ENCODE data around the gene GRK5. TPM values are rescaled to one million over a fixed set of nuclear protein-coding genes. Genes with fewer than 3 reads are reported as not detected.

GRK5 gene
- total RNA-seq, 1 experiment from 2014 or later = 29.0 TPM

- H3K36me3 ChIP-seq (ENCODE audit: control insufficient read depth, insufficient read depth, low read length) = no peaks in the 10 kb centered on the region
- DNase-seq (ENCODE audit: low read depth, low spot score) = no peak
- no peak for TF ChIP-seq SIN3A (IDR thresholded peaks at IDR 0.05; ENCODE audit: borderline replicate concordance, insufficient read depth, low read depth, low read length)
- no peak for TF ChIP-seq POLR2AphosphoS5 (IDR thresholded peaks at IDR 0.05; ENCODE audit: low read depth, low read length)
- ChIA-PET POLR2A (no interaction called here), CTCF (interaction anchor here (0.9 to 1.6 kb wide), 2 partner anchors 11 to 106 kb away, joined by 3 to 4 read pairs; no protein-coding TSS in a partner anchor)
- peak overlapping the region in 1 of 2 experiments; percentile 35; a peak in 2 of 4 replicates for H3K4me3 ChIP-seq (ENCODE audit: low read depth in 2 of 2, low read length in 2 of 2)
- H3K27ac ChIP-seq (ENCODE audit: low read length) = peak overlapping the region; percentile 74
- intact Hi-C loops (cut with micrococcal nuclease; ENCODE audit: unreplicated experiment) (loop anchor here (10.0 kb wide), 1 partner anchor 108 kb away; no protein-coding TSS in a partner anchor), in situ Hi-C loops (cut with HindIII; ENCODE audit: low pct_unique_long_range_greater_than_20kb, low sequenced_read_pairs) (no loop called here)
- no peaks in the 10 kb centered on the region for H3K27me3 ChIP-seq (ENCODE audit: control insufficient read depth, insufficient read depth, low read length)
- no peaks in the 10 kb centered on the region for H3K9me3 ChIP-seq (ENCODE audit: control insufficient read depth, insufficient read depth, low read depth, low read length)
- peak; percentile 59 for ATAC-seq
- H3K4me1 ChIP-seq (ENCODE audit: control insufficient read depth, insufficient read depth, low read length) = peaks cover 85% of the 10 kb centered on the region
- BruUV-seq (replicated peaks) = no TSS peak
These were observed 99.2 kb downstream of the GRK5 start for GRCh38 chr10:119306514-119306951.

GRCh38 chr10:119306986-119307392, 99.6 kb downstream of the GRK5 start:
- Histone ChIP-seq H3K36me3 (ENCODE audit: control insufficient read depth, insufficient read depth, low read length) (no peaks in the 10 kb centered on the region), H3K27me3 (ENCODE audit: control insufficient read depth, insufficient read depth, low read length) (no peaks in the 10 kb centered on the region), H3K4me1 (ENCODE audit: control insufficient read depth, insufficient read depth, low read length) (peaks cover 80% of the 10 kb centered on the region), H3K9me3 (ENCODE audit: control insufficient read depth, insufficient read depth, low read depth, low read length) (no peaks in the 10 kb centered on the region), H3K4me3 (ENCODE audit: low read depth in 2 of 2, low read length in 2 of 2) (no peak overlapping the region), H3K27ac (ENCODE audit: low read length) (peak overlapping the region; percentile 74)
- no TSS peak for BruUV-seq (replicated peaks)
- TF ChIP-seq SIN3A (IDR thresholded peaks at IDR 0.05; ENCODE audit: borderline replicate concordance, insufficient read depth, low read depth, low read length) (no peak), TCF7L2 (IDR thresholded peaks at IDR 0.05; ENCODE audit: low read depth, low read length) (no peak), CTCF (IDR thresholded peaks at IDR 0.05) (no peak), POLR2AphosphoS5 (IDR thresholded peaks at IDR 0.05; ENCODE audit: low read depth, low read length) (no peak), REST (IDR thresholded peaks at IDR 0.05; ENCODE audit: insufficient read depth in 1 of 2, low read depth in 2 of 2, low read length in 1 of 2) (no peak)
- in situ Hi-C loops (cut with HindIII; ENCODE audit: low pct_unique_long_range_greater_than_20kb, low sequenced_read_pairs) (no loop called here), intact Hi-C loops (cut with micrococcal nuclease; ENCODE audit: unreplicated experiment) (loop anchor here (10.0 kb wide), 1 partner anchor 108 kb away; no protein-coding TSS in a partner anchor)
- ChIA-PET CTCF (interaction anchor here (1.6 kb wide), 1 partner anchor 11 kb away, joined by 3 read pairs; no protein-coding TSS in a partner anchor), POLR2A (no interaction called here)
- ATAC-seq (no peak), DNase-seq (ENCODE audit: low read depth, low spot score) (no peak)

GRCh38 chr10:119308089-119308488, 100.7 kb downstream of the GRK5 start:
- no peak overlapping the region for H3K4me3 ChIP-seq (ENCODE audit: low read depth in 2 of 2, low read length in 2 of 2)
- DNase-seq (ENCODE audit: low read depth, low spot score) (no peak), ATAC-seq (no peak)
- TF ChIP-seq POLR2AphosphoS5 (IDR thresholded peaks at IDR 0.05; ENCODE audit: low read depth, low read length) (no peak), TCF7L2 (IDR thresholded peaks at IDR 0.05; ENCODE audit: low read depth, low read length) (no peak), SIN3A (IDR thresholded peaks at IDR 0.05; ENCODE audit: borderline replicate concordance, insufficient read depth, low read depth, low read length) (no peak), REST (IDR thresholded peaks at IDR 0.05; ENCODE audit: insufficient read depth in 1 of 2, low read depth in 2 of 2, low read length in 1 of 2) (no peak), CTCF (IDR thresholded peaks at IDR 0.05) (no peak)
- H3K27me3 ChIP-seq (ENCODE audit: control insufficient read depth, insufficient read depth, low read length) = no peaks in the 10 kb centered on the region
- in situ Hi-C loops (cut with HindIII; ENCODE audit: low pct_unique_long_range_greater_than_20kb, low sequenced_read_pairs) (no loop called here), intact Hi-C loops (cut with micrococcal nuclease; ENCODE audit: unreplicated experiment) (loop anchor here (10.0 kb wide), 1 partner anchor 107 kb away; no protein-coding TSS in a partner anchor)
- no peaks in the 10 kb centered on the region for H3K9me3 ChIP-seq (ENCODE audit: control insufficient read depth, insufficient read depth, low read depth, low read length)
- no peaks in the 10 kb centered on the region for H3K36me3 ChIP-seq (ENCODE audit: control insufficient read depth, insufficient read depth, low read length)
- BruUV-seq (replicated peaks) = no TSS peak
- CTCF ChIA-PET = no interaction called here
- POLR2A ChIA-PET = no interaction called here
- peaks cover 69% of the 10 kb centered on the region for H3K4me1 ChIP-seq (ENCODE audit: control insufficient read depth, insufficient read depth, low read length)
- H3K27ac ChIP-seq (ENCODE audit: low read length) = peak overlapping the region; percentile 74

Data from Panc1 (cell line).